Neuronal stem cell (in vitro differentiated cells): ENCODE results near the gene TRPM5.

Experiments used
- DNase-seq: peaks from one replicate; pipeline ENCODE4 v3.0.0-alpha.2; 2013; ENCODE audit warnings: low spot score
- H2AFZ ChIP-seq: one replicate; pipeline ENCODE4 v1.6.1; 2013; ENCODE audit warnings: mild to moderate bottlenecking, low read length, inconsistent platforms
- H2AK5ac ChIP-seq: 2 replicates; pipeline ENCODE4 v1.6.1; 2013; ENCODE audit warnings: low read depth, mild to moderate bottlenecking, inconsistent platforms, low read length, moderate library complexity, mixed read lengths
- H2BK120ac ChIP-seq: 2 replicates; pipeline ENCODE4 v1.6.1; 2013; ENCODE audit warnings: low read depth, mild to moderate bottlenecking, inconsistent platforms, low read length, moderate library complexity, mixed read lengths
- H2BK12ac ChIP-seq: one replicate; pipeline ENCODE4 v1.6.1; 2013; ENCODE audit warnings: low read length, inconsistent platforms
- H2BK15ac ChIP-seq: 2 replicates; pipeline ENCODE4 v1.6.1; 2013; ENCODE audit warnings: mild to moderate bottlenecking, low read length, inconsistent platforms, mixed read lengths
- H2BK5ac ChIP-seq: one replicate; pipeline ENCODE4 v1.6.1; 2013; ENCODE audit warnings: inconsistent platforms, mild to moderate bottlenecking, low read length, moderate library complexity
- H3K14ac ChIP-seq: one replicate; pipeline ENCODE4 v1.6.1; 2013; ENCODE audit warnings: low read length, inconsistent platforms
- H3K18ac ChIP-seq: 2 replicates; pipeline ENCODE4 v1.6.1; 2013; ENCODE audit warnings: low read length, inconsistent platforms
- H3K23ac ChIP-seq: 2 replicates; pipeline ENCODE4 v1.6.1; 2013; ENCODE audit warnings: low read depth, mild to moderate bottlenecking, mixed read lengths, low read length, inconsistent platforms; ENCODE audit not compliant: poor library complexity
- H3K27ac ChIP-seq: replicated peaks from 3 replicates; pipeline ENCODE4 v1.5.1; 2013; ENCODE audit warnings: low read length, inconsistent platforms
- H3K27me3 ChIP-seq, 3 experiments: 2 replicates each; pipeline ENCODE4 v1.6.1; 2013; ENCODE audit warnings: low read length in 3 of 3, mild to moderate bottlenecking in 2 of 3, inconsistent platforms in 1 of 3, low read depth in 1 of 3, mixed read lengths in 1 of 3, moderate library complexity in 1 of 3; ENCODE audit not compliant: control insufficient read depth in 3 of 3, insufficient read depth in 3 of 3
- H3K36me3 ChIP-seq, 2 donors: replicated peaks in 1 of 2; 2 replicates each; pipeline ENCODE4 v1.6.1; 2013; ENCODE audit warnings: low read length in 2 of 2; ENCODE audit not compliant: control insufficient read depth in 2 of 2, insufficient read depth in 2 of 2
- H3K4ac ChIP-seq: 2 replicates; pipeline ENCODE4 v1.6.1; 2013; ENCODE audit warnings: inconsistent platforms, mild to moderate bottlenecking, low read length, moderate library complexity
- H3K4me1 ChIP-seq, 2 donors: 1 replicate in 1 of 2; 2 replicates in 1 of 2; pipeline ENCODE4 v1.6.1; 2013; ENCODE audit warnings: low read length in 2 of 2, low read depth in 1 of 2; ENCODE audit not compliant: control insufficient read depth in 2 of 2, insufficient read depth in 1 of 2
- H3K4me2 ChIP-seq: one replicate; pipeline ENCODE4 v1.6.1; 2013; ENCODE audit warnings: mild to moderate bottlenecking, low read length, inconsistent platforms; ENCODE audit not compliant: insufficient read depth, poor library complexity, severe bottlenecking
- H3K4me3 ChIP-seq, 2 donors: 2 replicates each; pipeline ENCODE4 v1.5.1; 2013; ENCODE audit warnings: low read length in 2 of 2, mild to moderate bottlenecking in 2 of 2, inconsistent platforms in 1 of 2, moderate library complexity in 1 of 2
- H3K79me1 ChIP-seq: one replicate; pipeline ENCODE4 v1.6.1; 2013; ENCODE audit warnings: low read depth, mild to moderate bottlenecking, inconsistent platforms, low read length, moderate library complexity
- H3K9ac ChIP-seq: one replicate; pipeline ENCODE4 v1.6.1; 2013; ENCODE audit warnings: mild to moderate bottlenecking, low read depth, low read length, inconsistent platforms; ENCODE audit not compliant: poor library complexity
- H3K9me3 ChIP-seq, 2 donors: replicated peaks in 1 of 2; 2 replicates each; pipeline versions ENCODE3 to v1.6.1; 2013; ENCODE audit warnings: low read length in 2 of 2, mild to moderate bottlenecking in 2 of 2, inconsistent platforms in 1 of 2, low read depth in 1 of 2, mixed read lengths in 1 of 2, moderate library complexity in 1 of 2; ENCODE audit not compliant: control insufficient read depth in 2 of 2, insufficient read depth in 1 of 2
- H4K8ac ChIP-seq: one replicate; pipeline ENCODE4 v1.6.1; 2013; ENCODE audit warnings: low read depth, mild to moderate bottlenecking, inconsistent platforms, low read length, moderate library complexity
- H4K91ac ChIP-seq: one replicate; pipeline ENCODE4 v1.6.1; 2013; ENCODE audit warnings: low read length, low read depth, mild to moderate bottlenecking, inconsistent platforms; ENCODE audit not compliant: poor library complexity
- WGBS, 2 donors: extraction: QIAGEN DNeasy Blood & Tissue Kit; methylation state at CpG; one replicate each; pipeline ENCODE4 v1.1.7; 2013; ENCODE audit warnings: missing lambda C conversion rate in 2 of 2, mixed read lengths in 1 of 2; ENCODE audit not compliant: insufficient read length in 2 of 2, insufficient replicate concordance in 1 of 2; ENCODE audit errors: extremely low coverage in 2 of 2; 5-methylcytosine and 5-hydroxymethylcytosine counted together

Gene TRPM5

DNA sequence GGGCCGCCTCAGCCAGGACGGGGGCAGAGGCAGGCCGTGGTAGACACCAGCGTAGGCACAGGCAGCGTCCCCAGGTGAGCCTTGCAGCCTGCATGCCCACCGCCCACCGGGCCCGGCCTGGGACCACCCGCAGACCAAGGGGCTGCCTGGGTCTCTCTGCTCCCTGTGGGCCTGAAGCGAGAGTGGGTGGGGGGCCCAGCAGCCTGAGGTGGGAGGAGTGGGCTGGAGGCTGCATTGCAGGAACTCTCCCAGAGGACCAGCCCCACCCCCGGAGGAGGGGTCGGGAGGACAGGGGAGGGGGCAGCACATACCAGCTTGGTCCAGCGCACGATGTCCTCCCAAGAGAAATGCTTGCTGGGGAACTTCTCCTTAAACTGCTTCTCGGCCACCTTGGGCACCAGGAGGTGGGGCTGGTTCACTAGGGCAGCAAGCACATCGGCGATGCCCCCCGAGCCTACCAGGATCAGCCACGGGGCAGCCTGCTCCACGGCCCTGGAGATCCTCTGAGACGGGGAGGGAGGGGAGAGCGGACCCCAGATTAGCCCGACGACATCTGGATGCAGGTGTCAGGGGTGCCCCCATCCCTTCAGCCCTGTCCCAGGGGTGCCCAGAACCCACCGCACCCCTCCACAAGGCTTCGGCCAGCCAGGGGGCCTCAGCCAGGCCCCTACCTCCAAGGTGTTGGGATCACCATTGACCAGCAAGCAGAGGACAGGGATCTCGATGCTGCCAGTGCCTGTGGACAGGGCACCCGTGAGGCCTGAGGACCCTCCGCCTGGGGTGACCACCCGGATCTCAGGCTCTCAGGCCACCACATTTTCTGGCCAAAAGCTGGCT lies 26.2 kb downstream of the TRPM5 start:
- H4K91ac ChIP-seq: no peak overlapping the region
- peak overlapping the region; percentile 44 for H3K9ac ChIP-seq
- no peak overlapping the region for H3K4me2 ChIP-seq
- H4K8ac ChIP-seq: peak overlapping the region; percentile 43
- H3K36me3 ChIP-seq: no peaks in the 10 kb centered on the region
- no peaks in the 10 kb centered on the region for H3K9me3 ChIP-seq
- no peak overlapping the region for H3K27ac ChIP-seq
- H3K23ac ChIP-seq: peak overlapping the region; percentile 89
- H3K18ac ChIP-seq: peak overlapping the region; percentile 71
- peaks cover 4 to 10% of the 10 kb centered on the region in 2 donors for H3K4me1 ChIP-seq
- DNase-seq: no peak
- peaks cover 2% of the 10 kb centered on the region for H3K79me1 ChIP-seq
- H2BK120ac ChIP-seq: no peak overlapping the region
- no peak overlapping the region for H2BK5ac ChIP-seq
- H2BK12ac ChIP-seq: peak overlapping the region; percentile 73
- WGBS, 2 donors: no CpG with 5 or more reads among the region's 30 CpGs
- H2AFZ ChIP-seq: peak overlapping the region; percentile 35
- H2AK5ac ChIP-seq: peak overlapping the region; percentile 97
- peak overlapping the region; percentile 98 for H3K14ac ChIP-seq
- H3K4ac ChIP-seq: peak overlapping the region; percentile 53
- H3K27me3 ChIP-seq: no peaks in the 10 kb centered on the region
- peak overlapping the region; percentile 100 for H2BK15ac ChIP-seq
- no peak overlapping the region for H3K4me3 ChIP-seq

DNA sequence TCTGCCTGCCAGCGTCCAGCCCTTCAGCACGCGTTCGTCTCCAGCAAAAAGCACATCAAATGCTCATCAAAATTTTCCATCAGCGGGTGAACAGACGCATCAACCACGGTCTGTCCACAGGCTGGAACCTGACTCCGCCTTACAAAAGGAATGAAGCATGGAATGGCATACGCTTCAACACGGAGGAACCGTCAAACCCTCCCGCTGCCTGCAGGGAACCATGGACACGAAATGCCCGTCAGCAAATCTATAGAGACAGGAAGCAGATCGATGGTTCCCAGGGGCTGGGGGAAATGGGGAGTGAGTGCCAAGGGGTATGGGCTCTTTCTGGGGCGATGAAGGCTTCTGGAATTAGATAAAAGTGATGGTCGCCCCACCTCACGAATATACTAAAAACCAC lies 27.5 kb downstream of the TRPM5 start:
- Histone ChIP-seq H3K36me3 (no peaks in the 10 kb centered on the region), H3K9me3 (no peaks in the 10 kb centered on the region), H3K27ac (no peak overlapping the region), H4K8ac (no peak overlapping the region), H3K4me2 (no peak overlapping the region), H2BK15ac (no peak overlapping the region), H3K4me3 (no peak overlapping the region), H3K9ac (no peak overlapping the region), H3K79me1 (peaks cover 2% of the 10 kb centered on the region), H2BK12ac (peak overlapping the region; percentile 23), H3K4me1 (peaks cover 4 to 10% of the 10 kb centered on the region in 2 donors), H2BK120ac (no peak overlapping the region), H4K91ac (no peak overlapping the region), H3K4ac (no peak overlapping the region), H3K23ac (no peak overlapping the region), H2AK5ac (peak overlapping the region; percentile 9), H3K14ac (no peak overlapping the region), H2BK5ac (no peak overlapping the region), H2AFZ (peak overlapping the region; percentile 8), H3K27me3 (no peaks in the 10 kb centered on the region), H3K18ac (peak overlapping the region; percentile 48)
- no CpG with 5 or more reads among the region's 18 CpGs for WGBS, 2 donors
- DNase-seq: no peak

- Histone ChIP-seq H3K9ac (peak overlapping the region; percentile 44), H3K9me3 (no peaks in the 10 kb centered on the region), H2BK120ac (no peak overlapping the region), H3K4me3 (no peak overlapping the region), H3K14ac (no peak overlapping the region), H3K4me1 (peaks cover 2 to 7% of the 10 kb centered on the region in 2 donors), H2AK5ac (peak overlapping the region; percentile 9), H4K91ac (peak overlapping the region; percentile 32), H3K27me3 (no peaks in the 10 kb centered on the region), H3K4me2 (no peak overlapping the region), H3K79me1 (peaks cover 2% of the 10 kb centered on the region), H3K4ac (peak overlapping the region; percentile 57), H3K27ac (no peak overlapping the region), H3K23ac (peak overlapping the region; percentile 65), H2AFZ (no peak overlapping the region), H2BK15ac (peak overlapping the region; percentile 92), H3K18ac (peak overlapping the region; percentile 45), H3K36me3 (no peaks in the 10 kb centered on the region), H4K8ac (peak overlapping the region; percentile 43), H2BK5ac (no peak overlapping the region), H2BK12ac (peak overlapping the region; percentile 97)
- no CpG with 5 or more reads among the region's 34 CpGs for WGBS, 2 donors
- no peak for DNase-seq
These were observed 28.5 kb downstream of the TRPM5 start for GRCh38 chr11:2415601-2416380.

GRCh38 chr11:2415171-2415570 lies 29.1 kb downstream of the TRPM5 start:
- Histone ChIP-seq H2BK120ac (no peak overlapping the region), H3K4me3 (no peak overlapping the region), H3K79me1 (peaks cover 2% of the 10 kb centered on the region), H3K36me3 (no peaks in the 10 kb centered on the region), H3K4me2 (no peak overlapping the region), H3K27ac (no peak overlapping the region), H2BK12ac (peak overlapping the region; percentile 97), H2AK5ac (peak overlapping the region; percentile 9), H4K91ac (peak overlapping the region; percentile 53), H3K18ac (peak overlapping the region; percentile 85), H2BK5ac (no peak overlapping the region), H3K4me1 (peaks cover 2 to 3% of the 10 kb centered on the region in 2 donors), H3K14ac (no peak overlapping the region), H3K9me3 (no peaks in the 10 kb centered on the region), H3K4ac (peak overlapping the region; percentile 53), H2BK15ac (peak overlapping the region; percentile 92), H3K23ac (peak overlapping the region; percentile 65), H3K27me3 (no peaks in the 10 kb centered on the region), H3K9ac (peak overlapping the region; percentile 44), H2AFZ (no peak overlapping the region), H4K8ac (peak overlapping the region; percentile 43)
- no peak for DNase-seq
- no CpG with 5 or more reads among the region's 28 CpGs for WGBS, 2 donors
